ENCODE results near the gene NGEF. TPM values are rescaled to one million over a fixed set of nuclear protein-coding genes. Genes with fewer than 3 reads are reported as not detected.

The NGEF gene
- total RNA-seq, 2 experiments from 2014 or later: 0.48 to 0.58 TPM

- H3K27ac Mint-ChIP-seq: no peak overlapping the region
- no peak for DNase-seq
- CTCF ChIA-PET: no interaction called here
Observed at GRCh38 chr2:232884549-232885263, 128.3 kb downstream of the NGEF start.

DNA sequence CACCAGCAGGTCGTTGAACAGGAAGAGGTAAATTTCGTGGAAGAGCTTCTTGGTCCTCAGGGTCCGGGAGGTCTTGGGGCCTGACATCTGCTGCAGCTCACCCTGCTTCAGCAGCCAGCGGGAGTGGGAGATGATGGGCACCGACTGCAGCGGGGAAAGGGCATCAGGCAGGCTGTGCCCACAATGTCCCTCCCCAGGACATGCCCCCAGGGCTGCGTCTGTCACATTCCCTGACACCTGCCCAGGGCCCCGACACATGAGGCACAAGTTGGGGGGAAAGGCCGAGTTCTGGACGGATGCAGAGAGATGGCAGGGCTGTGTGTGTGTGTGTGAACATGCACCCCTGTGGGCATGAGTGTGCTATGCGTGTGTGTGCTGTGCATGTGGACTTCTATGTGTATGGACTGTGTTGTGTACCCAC is 129.0 kb downstream of the NGEF start:
- no peaks in the 10 kb centered on the region for H3K36me3 Mint-ChIP-seq (ENCODE audit: low read depth)
- ChIA-PET POLR2A (interaction anchor here (0.7 kb wide), 1 partner anchor 177 kb away, joined by 3 read pairs; no protein-coding TSS in a partner anchor), CTCF (no interaction called here)
- no peak overlapping the region for H3K4me3 Mint-ChIP-seq
- no peak overlapping the region for H3K27ac Mint-ChIP-seq
- no peak for DNase-seq
- H3K4me1 Mint-ChIP-seq: no peaks in the 10 kb centered on the region
- H3K27me3 Mint-ChIP-seq: peaks cover 3% of the 10 kb centered on the region
- H3K9me3 Mint-ChIP-seq: no peaks in the 10 kb centered on the region

More at GRCh38 chr2:232884549-232885263, 128.3 kb downstream of the NGEF start:
- H3K4me1 Mint-ChIP-seq: no peaks in the 10 kb centered on the region
- no peaks in the 10 kb centered on the region for H3K36me3 Mint-ChIP-seq (ENCODE audit: low read depth)
- H3K27me3 Mint-ChIP-seq: peaks cover 3% of the 10 kb centered on the region
- H3K9me3 Mint-ChIP-seq: no peaks in the 10 kb centered on the region
- no peak overlapping the region for H3K4me3 Mint-ChIP-seq
- POLR2A ChIA-PET: interaction anchor here (0.7 kb wide), 1 partner anchor 176 kb away, joined by 3 read pairs; no protein-coding TSS in a partner anchor

DNA sequence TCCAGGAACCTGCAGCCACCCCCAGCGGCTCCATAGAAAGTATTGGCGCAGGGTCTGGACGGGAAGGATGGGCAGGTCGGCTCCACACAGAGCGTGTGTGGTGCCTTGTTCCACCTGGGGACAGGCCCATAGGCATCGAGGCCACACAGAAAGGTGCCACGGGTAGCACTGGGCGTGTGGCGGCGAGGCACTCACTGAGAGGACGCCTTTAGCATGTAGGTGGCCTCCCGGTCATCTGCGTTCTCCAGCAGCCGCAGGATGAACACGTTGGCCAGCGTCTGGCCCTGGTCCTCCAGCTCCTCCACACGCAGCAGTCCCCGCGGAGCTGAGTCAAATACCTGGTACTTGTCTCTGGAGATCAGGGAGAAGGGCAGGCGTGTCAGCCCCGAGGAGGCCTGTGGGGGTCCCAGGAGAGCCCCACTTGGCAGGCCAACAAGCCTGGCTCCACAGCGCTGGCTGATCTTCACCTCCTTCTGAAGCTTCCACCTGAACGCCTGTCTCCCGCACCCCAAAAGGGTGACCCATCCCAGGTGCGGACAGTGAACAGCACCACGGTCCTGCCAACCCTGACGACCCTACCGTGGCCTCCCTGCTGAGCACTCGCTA is 129.8 kb downstream of the NGEF start:
- POLR2A ChIA-PET: no interaction called here
- Mint-ChIP-seq H3K9me3 (no peaks in the 10 kb centered on the region), H3K4me1 (no peaks in the 10 kb centered on the region), H3K36me3 (ENCODE audit: low read depth) (no peaks in the 10 kb centered on the region), H3K27ac (no peak overlapping the region), H3K4me3 (no peak overlapping the region), H3K27me3 (peaks cover 3% of the 10 kb centered on the region)
- DNase-seq: no peak
- CTCF ChIA-PET: no interaction called here

DNA sequence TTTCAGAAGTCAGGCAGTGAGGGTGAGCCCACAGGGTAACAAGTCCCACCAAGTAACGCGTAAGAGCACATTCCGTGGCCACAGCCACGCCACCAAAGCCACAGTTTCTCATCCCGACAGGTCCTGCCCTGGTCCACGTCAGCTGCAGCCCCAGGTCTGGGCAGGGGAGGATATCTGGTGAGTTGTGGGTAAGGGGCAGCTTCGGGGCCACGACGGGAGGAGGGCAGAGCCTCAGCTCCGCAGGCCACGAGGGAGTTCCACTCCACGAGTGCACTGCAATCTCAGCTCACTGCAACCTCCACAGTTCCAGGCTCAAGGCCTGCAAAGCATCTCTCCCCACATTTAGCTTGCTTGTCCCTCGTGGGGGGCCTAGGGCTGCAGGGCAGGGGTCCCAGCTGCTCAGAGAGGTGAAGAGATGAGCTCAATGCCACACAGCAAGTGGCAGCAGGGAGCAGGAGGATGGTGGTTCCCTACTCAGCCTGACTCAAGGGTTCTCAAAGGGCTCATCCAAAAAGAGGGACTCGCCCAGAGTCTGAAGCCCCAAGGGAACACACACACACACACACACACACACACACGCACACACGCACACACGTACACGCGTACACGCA is 130.4 kb downstream of the NGEF start:
- no peaks in the 10 kb centered on the region for H3K9me3 Mint-ChIP-seq
- no peak for DNase-seq
- no peaks in the 10 kb centered on the region for H3K36me3 Mint-ChIP-seq (ENCODE audit: low read depth)
- no peak overlapping the region for H3K27ac Mint-ChIP-seq
- H3K4me3 Mint-ChIP-seq: no peak overlapping the region
- ChIA-PET CTCF (no interaction called here), POLR2A (no interaction called here)
- H3K27me3 Mint-ChIP-seq: peaks cover 3% of the 10 kb centered on the region
- no peaks in the 10 kb centered on the region for H3K4me1 Mint-ChIP-seq

DNA sequence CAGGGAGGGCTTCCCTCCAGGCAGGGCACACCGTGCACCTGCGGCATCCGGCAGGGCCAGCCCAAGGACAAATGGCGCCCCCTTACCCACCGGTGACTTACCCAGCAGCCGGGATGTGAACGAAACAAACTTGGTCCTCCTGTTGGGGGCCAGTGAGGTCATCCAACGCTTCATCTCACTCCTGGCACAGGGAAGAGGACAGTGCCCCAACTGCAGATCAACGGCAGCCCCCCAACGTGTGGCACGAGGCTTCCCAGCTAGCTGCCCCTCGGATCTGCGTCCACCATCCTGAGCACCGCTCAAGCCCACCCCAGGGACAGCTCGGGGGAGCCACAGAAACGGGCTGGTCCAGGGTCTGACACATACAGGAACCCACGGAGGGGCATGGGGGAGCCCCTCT is 131.0 kb downstream of the NGEF start:
- Mint-ChIP-seq H3K4me3 (no peak overlapping the region), H3K36me3 (ENCODE audit: low read depth) (no peaks in the 10 kb centered on the region), H3K27ac (no peak overlapping the region), H3K9me3 (no peaks in the 10 kb centered on the region), H3K27me3 (peaks cover 5% of the 10 kb centered on the region), H3K4me1 (no peaks in the 10 kb centered on the region)
- DNase-seq: no peak
- ChIA-PET CTCF (no interaction called here), POLR2A (no interaction called here)

- H3K9me3 Mint-ChIP-seq: no peaks in the 10 kb centered on the region
- no peaks in the 10 kb centered on the region for H3K4me1 Mint-ChIP-seq
- ChIA-PET POLR2A (interaction anchor here (1.3 kb wide), 1 partner anchor 48 kb away, joined by 3 read pairs; no protein-coding TSS in a partner anchor), CTCF (no interaction called here)
- H3K4me3 Mint-ChIP-seq: no peak overlapping the region
- H3K27ac Mint-ChIP-seq: no peak overlapping the region
- H3K27me3 Mint-ChIP-seq: peaks cover 2% of the 10 kb centered on the region
- no peak for DNase-seq
- no peaks in the 10 kb centered on the region for H3K36me3 Mint-ChIP-seq (ENCODE audit: low read depth)
Observed at GRCh38 chr2:232880764-232881351, 132.2 kb downstream of the NGEF start.

GRCh38 chr2:232879618-232880494 is 133.2 kb downstream of the NGEF start:
- DNase-seq: no peak
- H3K36me3 Mint-ChIP-seq (ENCODE audit: low read depth): no peaks in the 10 kb centered on the region
- peaks cover 5% of the 10 kb centered on the region for H3K4me1 Mint-ChIP-seq
- no peak overlapping the region for H3K27ac Mint-ChIP-seq
- no peaks in the 10 kb centered on the region for H3K9me3 Mint-ChIP-seq
- peaks cover 9% of the 10 kb centered on the region for H3K27me3 Mint-ChIP-seq
- CTCF ChIA-PET: no interaction called here
- no peak overlapping the region for H3K4me3 Mint-ChIP-seq
- POLR2A ChIA-PET: interaction anchor here (0.5 kb wide), 1 partner anchor 58 kb away, joined by 3 read pairs; no protein-coding TSS in a partner anchor

DNA sequence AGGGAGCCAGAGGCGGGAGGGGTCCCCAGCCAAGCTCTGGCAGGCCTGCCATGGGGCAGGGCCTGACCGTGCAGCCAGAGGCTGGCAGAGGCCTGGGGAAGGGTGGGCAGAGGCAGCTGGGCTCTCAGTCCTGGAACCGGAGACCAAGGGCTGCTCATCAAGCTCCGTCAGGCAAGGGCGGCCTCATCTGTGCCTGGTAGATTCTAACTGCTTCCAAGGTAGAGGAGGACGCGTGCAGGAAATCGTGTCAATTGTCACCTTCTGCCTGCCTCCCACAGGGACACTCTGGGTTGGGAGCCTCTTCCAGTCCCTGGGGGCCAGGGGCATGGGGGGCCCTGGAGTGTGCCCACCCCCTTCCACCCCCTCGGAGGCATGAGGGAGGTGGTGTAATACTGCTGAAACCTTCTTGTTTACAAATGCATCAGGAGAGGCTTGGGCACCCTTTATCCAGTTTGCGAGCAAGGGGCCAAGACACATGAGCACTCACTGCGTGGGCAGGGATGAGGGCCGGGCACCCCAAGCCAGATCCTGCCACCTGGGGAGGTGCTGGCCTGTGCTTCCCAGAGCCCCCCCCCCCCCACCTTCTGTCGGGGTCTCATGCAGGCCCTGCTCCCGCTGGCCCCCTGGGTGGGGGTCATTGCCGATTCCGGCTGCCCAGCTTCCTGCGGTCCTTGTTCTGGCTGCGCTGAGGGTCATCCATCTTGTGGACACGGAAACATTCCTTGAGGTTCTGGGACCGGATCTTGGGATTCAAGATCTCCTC is 134.0 kb downstream of the NGEF start:
- Mint-ChIP-seq H3K9me3 (no peaks in the 10 kb centered on the region), H3K36me3 (ENCODE audit: low read depth) (no peaks in the 10 kb centered on the region), H3K4me3 (no peak overlapping the region), H3K27ac (no peak overlapping the region), H3K27me3 (peaks cover 9% of the 10 kb centered on the region), H3K4me1 (peaks cover 5% of the 10 kb centered on the region)
- ChIA-PET CTCF (no interaction called here), POLR2A (interaction anchor here (0.5 kb wide), 1 partner anchor 58 kb away, joined by 3 read pairs; no protein-coding TSS in a partner anchor)
- no peak for DNase-seq

- Mint-ChIP-seq H3K27ac (no peak overlapping the region), H3K9me3 (no peaks in the 10 kb centered on the region), H3K4me1 (peaks cover 5% of the 10 kb centered on the region), H3K27me3 (peaks cover 9% of the 10 kb centered on the region), H3K4me3 (no peak overlapping the region), H3K36me3 (ENCODE audit: low read depth) (no peaks in the 10 kb centered on the region)
- ChIA-PET POLR2A (no interaction called here), CTCF (no interaction called here)
- no peak for DNase-seq
Observed at GRCh38 chr2:232877940-232878511, 135.0 kb downstream of the NGEF start.

DNA sequence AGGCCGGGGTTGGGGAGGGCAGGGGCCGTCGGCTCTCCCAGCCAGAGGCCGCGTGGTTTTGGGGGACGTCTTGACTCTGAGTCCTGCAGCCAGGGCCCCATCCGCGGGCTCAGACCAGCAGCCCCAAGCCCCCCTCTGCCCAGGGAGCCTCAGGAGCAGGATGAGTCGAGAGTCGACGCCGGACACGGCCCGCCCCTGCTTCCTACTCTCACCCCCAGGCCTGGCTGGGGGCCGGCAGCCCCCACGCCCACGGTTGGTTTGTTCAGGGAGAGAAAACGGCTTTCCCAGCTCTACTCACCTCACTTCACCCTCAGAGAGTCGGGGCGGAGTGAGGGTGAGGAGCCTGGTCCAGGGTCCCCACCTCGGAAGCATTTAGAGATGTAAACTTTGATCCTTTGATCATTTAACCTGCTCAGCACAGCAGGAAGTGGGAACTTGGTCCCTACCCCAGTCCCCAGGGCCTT is 136.0 kb downstream of the NGEF start:
- Mint-ChIP-seq H3K4me3 (no peak overlapping the region), H3K27me3 (peaks cover 9% of the 10 kb centered on the region), H3K4me1 (peaks cover 5% of the 10 kb centered on the region), H3K36me3 (ENCODE audit: low read depth) (no peaks in the 10 kb centered on the region), H3K27ac (no peak overlapping the region), H3K9me3 (no peaks in the 10 kb centered on the region)
- ChIA-PET POLR2A (no interaction called here), CTCF (no interaction called here)
- DNase-seq: no peak

DNA sequence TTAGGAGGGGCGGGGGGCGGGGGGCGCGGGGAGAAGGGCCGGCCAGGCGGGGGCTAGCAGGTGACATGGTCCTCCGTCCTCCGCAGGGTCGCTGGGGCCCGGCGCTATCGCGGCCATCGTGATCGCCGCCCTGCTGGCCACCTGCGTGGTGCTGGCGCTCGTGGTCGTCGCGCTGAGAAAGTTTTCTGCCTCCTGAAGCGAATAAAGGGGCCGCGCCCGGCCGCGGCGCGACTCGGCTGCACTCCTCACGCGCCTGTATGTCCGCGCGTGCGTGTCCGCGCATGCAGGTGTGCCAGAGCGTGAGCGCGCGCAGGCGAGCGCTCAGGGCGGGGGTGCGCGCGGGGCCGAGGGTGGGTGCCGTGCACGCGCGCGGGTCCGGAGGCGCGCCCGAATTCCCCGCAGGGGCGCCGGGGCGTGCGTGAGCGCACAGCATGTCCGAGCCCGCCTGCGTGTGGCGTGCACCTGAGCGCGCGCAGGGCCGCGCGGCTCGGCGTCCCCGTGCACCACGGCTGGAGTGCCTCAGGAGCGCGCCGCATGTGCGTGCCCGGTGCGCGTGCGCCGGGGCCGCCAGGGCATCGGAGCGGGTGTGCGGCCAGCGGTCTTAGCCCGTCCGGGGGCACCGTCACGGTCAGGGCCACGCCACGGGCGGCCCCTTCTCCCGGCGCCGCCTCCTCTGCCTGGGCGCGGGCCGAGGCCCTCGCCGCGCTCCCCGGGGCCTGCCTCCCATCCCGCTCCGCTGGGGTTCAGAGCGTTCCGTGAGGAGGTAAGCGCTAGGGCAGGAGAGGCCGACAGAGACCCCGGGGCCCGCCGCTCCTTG is 136.7 kb downstream of the NGEF start:
- peaks cover 9% of the 10 kb centered on the region for H3K27me3 Mint-ChIP-seq
- no peaks in the 10 kb centered on the region for H3K9me3 Mint-ChIP-seq
- ChIA-PET POLR2A (no interaction called here), CTCF (no interaction called here)
- H3K4me1 Mint-ChIP-seq: peaks cover 5% of the 10 kb centered on the region
- H3K4me3 Mint-ChIP-seq: peak overlapping the region; percentile 58
- no peaks in the 10 kb centered on the region for H3K36me3 Mint-ChIP-seq (ENCODE audit: low read depth)
- peak; percentile 37 for DNase-seq
- H3K27ac Mint-ChIP-seq: no peak overlapping the region

All from activated CD4-positive, alpha-beta memory T cell treated with anti-CD3 and anti-CD28 coated beads, Interleukin-2, amount 10 ng/mL, durations not matched to agents 7 days and 5 days (primary cell).